Measurements from ENCODE around the gene RPL26. TPM values are rescaled to one million over a fixed set of nuclear protein-coding genes. Genes with fewer than 3 reads are reported as not detected.

The RPL26 gene
- total and polyA plus RNA-seq, 2 donors (not counting 3 experiments of a cell fraction or from before 2014, with no cell fraction given), result 1,805 to 2,229 TPM

DNA sequence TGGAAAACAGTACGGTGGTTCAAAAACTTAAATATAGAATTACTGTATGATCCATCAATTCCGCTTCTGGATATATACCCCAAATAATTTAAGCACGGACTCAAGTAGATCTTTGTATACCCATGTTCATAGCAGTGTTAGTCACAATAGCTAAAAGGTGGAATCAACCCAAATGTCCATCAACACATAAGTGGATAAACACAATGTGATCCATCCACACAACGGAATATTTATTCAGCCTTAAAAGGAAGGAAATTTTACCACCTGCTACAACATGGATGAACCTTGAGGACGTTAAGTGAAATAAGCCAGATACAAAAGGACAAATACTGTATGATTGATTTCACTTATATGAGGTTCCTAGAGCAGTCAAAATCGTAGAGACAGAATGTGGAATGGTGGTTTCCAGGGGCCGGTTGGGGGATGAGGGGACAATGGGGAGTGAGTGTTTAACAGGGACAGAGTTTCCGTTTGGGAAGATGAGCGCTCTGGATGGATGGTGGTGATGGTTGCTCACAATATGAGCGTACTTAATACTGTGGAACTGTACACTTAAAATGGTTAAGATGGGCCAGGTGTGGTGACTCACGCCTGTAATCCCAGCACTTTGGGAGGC, 20.0 kb upstream of the RPL26 start:
- dilution Hi-C loops (cut with MboI; ENCODE audit: extremely low pct_ligation_motif_present, low sequenced_read_pairs), result no loop called here
- Histone ChIP-seq H3K9ac (replicated peaks; ENCODE audit: extremely low read depth, insufficient read depth, low read length) (no peak overlapping the region), H3K4me3 (replicated peaks in 1 of 3; ENCODE audit: insufficient read depth in 1 of 3, low read depth in 1 of 3, low read length in 3 of 3) (no peak overlapping the region), H3K27ac (ENCODE audit: insufficient read depth, low read depth, low read length) (no peak overlapping the region), H3K9me1 (replicated peaks; ENCODE audit: control insufficient read depth, extremely low read depth, insufficient read depth, low read length) (no peaks in the 10 kb centered on the region), H2AFZ (ENCODE audit: low read depth, low read length) (no peak overlapping the region), H3K9me3 (replicated peaks; ENCODE audit: control insufficient read depth, insufficient read depth, low read length) (no peaks in the 10 kb centered on the region), H3K4me2 (ENCODE audit: insufficient read depth, low read length) (no peak overlapping the region), H3K4me1 (ENCODE audit: control insufficient read depth, extremely low read depth, insufficient read depth, low read length) (no peaks in the 10 kb centered on the region), H4K20me1 (replicated peaks; ENCODE audit: control insufficient read depth, extremely low read depth, insufficient read depth, low read length) (no peaks in the 10 kb centered on the region), H3K27me3 (ENCODE audit: control insufficient read depth in 2 of 2, insufficient read depth in 2 of 2, low read length in 2 of 2) (peaks cover 0 to 4% of the 10 kb centered on the region in 2 experiments), H3K79me2 (ENCODE audit: control insufficient read depth, insufficient read depth, low read length) (no peaks in the 10 kb centered on the region), H3K36me3 (ENCODE audit: control insufficient read depth in 2 of 2, extremely low read depth in 1 of 2, insufficient read depth in 2 of 2, low read length in 2 of 2) (no peaks in the 10 kb centered on the region)
- BruUV-seq (replicated peaks), result no TSS peak
- DNase-seq (ENCODE audit: low read depth, low spot score) (peak; percentile 57), FAIRE-seq (peak; percentile 21)
- POLR2A ChIA-PET, result no interaction called here
- CTCF ChIA-PET, result no interaction called here
- TF ChIP-seq POLR2AphosphoS5 (IDR thresholded peaks at IDR 0.05; ENCODE audit: insufficient read depth, low read depth, low read length) (no peak), JUN (IDR thresholded peaks at IDR 0.05; ENCODE audit: borderline replicate concordance, insufficient read depth, insufficient read length, low read depth) (no peak), POLR2A (IDR thresholded peaks at IDR 0.05; ENCODE audit: low read depth, low read length) (no peak), GATA2 (IDR thresholded peaks at IDR 0.05; ENCODE audit: insufficient read depth, insufficient read length, low read depth, low read length) (no peak)
- TF ChIP-seq, protein P1, sequence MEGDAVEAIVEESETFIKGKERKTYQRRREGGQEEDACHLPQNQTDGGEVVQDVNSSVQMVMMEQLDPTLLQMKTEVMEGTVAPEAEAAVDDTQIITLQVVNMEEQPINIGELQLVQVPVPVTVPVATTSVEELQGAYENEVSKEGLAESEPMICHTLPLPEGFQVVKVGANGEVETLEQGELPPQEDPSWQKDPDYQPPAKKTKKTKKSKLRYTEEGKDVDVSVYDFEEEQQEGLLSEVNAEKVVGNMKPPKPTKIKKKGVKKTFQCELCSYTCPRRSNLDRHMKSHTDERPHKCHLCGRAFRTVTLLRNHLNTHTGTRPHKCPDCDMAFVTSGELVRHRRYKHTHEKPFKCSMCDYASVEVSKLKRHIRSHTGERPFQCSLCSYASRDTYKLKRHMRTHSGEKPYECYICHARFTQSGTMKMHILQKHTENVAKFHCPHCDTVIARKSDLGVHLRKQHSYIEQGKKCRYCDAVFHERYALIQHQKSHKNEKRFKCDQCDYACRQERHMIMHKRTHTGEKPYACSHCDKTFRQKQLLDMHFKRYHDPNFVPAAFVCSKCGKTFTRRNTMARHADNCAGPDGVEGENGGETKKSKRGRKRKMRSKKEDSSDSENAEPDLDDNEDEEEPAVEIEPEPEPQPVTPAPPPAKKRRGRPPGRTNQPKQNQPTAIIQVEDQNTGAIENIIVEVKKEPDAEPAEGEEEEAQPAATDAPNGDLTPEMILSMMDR (IDR thresholded peaks at IDR 0.05; ENCODE audit: extremely low read depth in 1 of 2, insufficient read depth in 1 of 2, low read depth in 1 of 2, low read length in 2 of 2), result no peak
- intact Hi-C loops (cut with micrococcal nuclease), result loop anchor here (5.0 kb wide), 1 partner anchor 401 kb away; the partner anchor contains the start of gene GUCY2D

DNA sequence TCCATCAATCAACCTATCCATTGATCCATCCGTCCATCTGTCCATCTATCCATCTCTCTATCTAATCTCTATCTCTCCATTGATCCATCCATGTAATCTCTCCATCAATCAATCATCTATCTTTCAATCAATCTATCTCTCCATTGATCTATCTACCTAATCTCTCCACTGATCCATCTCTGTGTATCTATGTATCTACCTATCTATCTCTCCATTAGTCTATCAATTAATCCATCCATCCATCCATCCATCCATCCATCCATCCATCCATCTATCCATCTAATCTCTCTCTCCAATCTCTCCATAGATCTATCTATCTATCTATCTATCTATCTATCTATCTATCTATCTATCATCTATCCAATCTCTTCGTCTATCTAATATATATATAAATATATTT, 18.1 kb upstream of the RPL26 start:
- BruUV-seq (replicated peaks), result no TSS peak
- no peaks in the 10 kb centered on the region for H3K36me3 ChIP-seq (ENCODE audit: control insufficient read depth in 2 of 2, extremely low read depth in 1 of 2, insufficient read depth in 2 of 2, low read length in 2 of 2)
- DNase-seq (ENCODE audit: low read depth, low spot score), result no peak
- H3K9ac ChIP-seq (replicated peaks; ENCODE audit: extremely low read depth, insufficient read depth, low read length), result no peak overlapping the region
- FAIRE-seq, result no peak
- CTCF ChIA-PET, result no interaction called here
- TF ChIP-seq, protein P2, sequence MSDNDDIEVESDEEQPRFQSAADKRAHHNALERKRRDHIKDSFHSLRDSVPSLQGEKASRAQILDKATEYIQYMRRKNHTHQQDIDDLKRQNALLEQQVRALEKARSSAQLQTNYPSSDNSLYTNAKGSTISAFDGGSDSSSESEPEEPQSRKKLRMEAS (IDR thresholded peaks at IDR 0.05; ENCODE audit: insufficient read depth, insufficient read length), result no peak
- TF ChIP-seq FOS (IDR thresholded peaks at IDR 0.05; ENCODE audit: borderline replicate concordance, insufficient read depth, low read length), result no peak
- TF ChIP-seq POLR2A (IDR thresholded peaks at IDR 0.05; ENCODE audit: low read depth, low read length), result no peak
- TF ChIP-seq EZH2 (IDR thresholded peaks at IDR 0.05; ENCODE audit: borderline replicate concordance, low read depth, low read length, severe bottlenecking), result no peak
- TF ChIP-seq MYC (IDR thresholded peaks at IDR 0.05; ENCODE audit: low read depth, low read length), result no peak
- TF ChIP-seq POLR2AphosphoS5 (IDR thresholded peaks at IDR 0.05; ENCODE audit: insufficient read depth, low read depth, low read length), result no peak
- no peak for TF ChIP-seq JUN (IDR thresholded peaks at IDR 0.05; ENCODE audit: borderline replicate concordance, insufficient read depth, insufficient read length, low read depth)
- TF ChIP-seq, protein P1 (IDR thresholded peaks at IDR 0.05; ENCODE audit: extremely low read depth in 1 of 2, insufficient read depth in 1 of 2, low read depth in 1 of 2, low read length in 2 of 2), result no peak
- TF ChIP-seq GATA2 (IDR thresholded peaks at IDR 0.05; ENCODE audit: insufficient read depth, insufficient read length, low read depth, low read length), result no peak
- no peak overlapping the region for H3K27ac ChIP-seq (ENCODE audit: insufficient read depth, low read depth, low read length)
- no peaks in the 10 kb centered on the region for H4K20me1 ChIP-seq (replicated peaks; ENCODE audit: control insufficient read depth, extremely low read depth, insufficient read depth, low read length)
- H3K79me2 ChIP-seq (ENCODE audit: control insufficient read depth, insufficient read depth, low read length), result no peaks in the 10 kb centered on the region
- H3K9me1 ChIP-seq (replicated peaks; ENCODE audit: control insufficient read depth, extremely low read depth, insufficient read depth, low read length), result no peaks in the 10 kb centered on the region
- peaks cover 11 to 12% of the 10 kb centered on the region in 2 experiments for H3K27me3 ChIP-seq (ENCODE audit: control insufficient read depth in 2 of 2, insufficient read depth in 2 of 2, low read length in 2 of 2)
- H3K4me3 ChIP-seq (replicated peaks in 1 of 3; ENCODE audit: insufficient read depth in 1 of 3, low read depth in 1 of 3, low read length in 3 of 3), result no peak overlapping the region
- no peaks in the 10 kb centered on the region for H3K9me3 ChIP-seq (replicated peaks; ENCODE audit: control insufficient read depth, insufficient read depth, low read length)
- no peaks in the 10 kb centered on the region for H3K4me1 ChIP-seq (ENCODE audit: control insufficient read depth, extremely low read depth, insufficient read depth, low read length)
- intact Hi-C loops (cut with micrococcal nuclease), result loop anchor here (5.0 kb wide), 1 partner anchor 399 kb away; the partner anchor contains the start of gene GUCY2D
- dilution Hi-C loops (cut with MboI; ENCODE audit: extremely low pct_ligation_motif_present, low sequenced_read_pairs), result no loop called here
- no peak overlapping the region for H3K4me2 ChIP-seq (ENCODE audit: insufficient read depth, low read length)
- POLR2A ChIA-PET, result no interaction called here
- no peak overlapping the region for H2AFZ ChIP-seq (ENCODE audit: low read depth, low read length)

Measured in endothelial cell of umbilical vein (primary cell).